IPS-18c (cell line): ENCODE measurements around the gene PITPNM1.

Experiments used
- H3K4me3 ChIP-seq: 2 replicates; pipeline ENCODE4 v1.7.0; 2013; ENCODE audit warnings: low read depth, mild to moderate bottlenecking, low read length, moderate library complexity; ENCODE audit not compliant: insufficient read depth
- H3K9me3 ChIP-seq: one replicate; pipeline ENCODE4 v1.6.1; 2013; ENCODE audit warnings: mild to moderate bottlenecking, low read length, moderate library complexity; ENCODE audit not compliant: control insufficient read depth, insufficient read depth

PITPNM1 gene

GRCh38 chr11:67463680-67464410 is 41.3 kb downstream of the PITPNM1 start:
- peak overlapping the region; percentile 38; the same call in 1 of the 2 replicates for H3K4me3 ChIP-seq
- no peaks in the 10 kb centered on the region for H3K9me3 ChIP-seq

- Histone ChIP-seq H3K4me3 (no peak overlapping the region), H3K9me3 (no peaks in the 10 kb centered on the region)
These were observed 42.0 kb downstream of the PITPNM1 start for GRCh38 chr11:67463186-67463585.

GRCh38 chr11:67458266-67458665 is 46.9 kb downstream of the PITPNM1 start:
- Histone ChIP-seq H3K4me3 (no peak overlapping the region), H3K9me3 (no peaks in the 10 kb centered on the region)

- H3K4me3 ChIP-seq = no peak overlapping the region
- no peaks in the 10 kb centered on the region for H3K9me3 ChIP-seq
These were observed 47.7 kb downstream of the PITPNM1 start for GRCh38 chr11:67457453-67457852.

- no peak overlapping the region for H3K4me3 ChIP-seq
- no peaks in the 10 kb centered on the region for H3K9me3 ChIP-seq
These were observed 49.0 kb downstream of the PITPNM1 start for GRCh38 chr11:67456068-67456705.

GRCh38 chr11:67455054-67455453 is 50.1 kb downstream of the PITPNM1 start, which contains the start of gene CABP4:
TSS of gene CABP4 (plus strand) at chr11:67455354. CDS start at chr11:67455424, 70 bp downstream.
- H3K9me3 ChIP-seq = no peaks in the 10 kb centered on the region
- H3K4me3 ChIP-seq = no peak within 1 kb of the TSS

- Histone ChIP-seq H3K9me3 (no peaks in the 10 kb centered on the region), H3K4me3 (no peak overlapping the region)
These were observed 51.1 kb downstream of the PITPNM1 start for GRCh38 chr11:67453816-67454732.

GRCh38 chr11:67452141-67452952 is 52.8 kb downstream of the PITPNM1 start, which contains the start of gene GPR152:
TSS of gene GPR152 (minus strand) at chr11:67452729. CDS start at chr11:67452724, 5 bp downstream.
- no peak within 1 kb of the TSS for H3K4me3 ChIP-seq
- no peaks in the 10 kb centered on the region for H3K9me3 ChIP-seq

- Histone ChIP-seq H3K9me3 (peaks cover 2% of the 10 kb centered on the region), H3K4me3 (no peak overlapping the region)
These were observed 53.5 kb downstream of the PITPNM1 start for GRCh38 chr11:67451658-67451976.

GRCh38 chr11:67450796-67451657 is 54.1 kb downstream of the PITPNM1 start:
- no peak overlapping the region for H3K4me3 ChIP-seq
- H3K9me3 ChIP-seq = peaks cover 4% of the 10 kb centered on the region

GRCh38 chr11:67449116-67449844 is 55.9 kb downstream of the PITPNM1 start:
- Histone ChIP-seq H3K4me3 (no peak overlapping the region), H3K9me3 (peaks cover 4% of the 10 kb centered on the region)

GRCh38 chr11:67448220-67448609 is 56.9 kb downstream of the PITPNM1 start:
- Histone ChIP-seq H3K9me3 (peaks cover 4% of the 10 kb centered on the region), H3K4me3 (no peak overlapping the region)

- H3K4me3 ChIP-seq = no peak overlapping the region
These were observed 59.6 kb downstream of the PITPNM1 start for GRCh38 chr11:67445515-67445914.

GRCh38 chr11:67442504-67443404 is 62.4 kb downstream of the PITPNM1 start:
- H3K4me3 ChIP-seq = peak overlapping the region; percentile 77
- H3K9me3 ChIP-seq = peaks cover 8% of the 10 kb centered on the region

More at GRCh38 chr11:67445515-67445914, 59.6 kb downstream of the PITPNM1 start:
- H3K9me3 ChIP-seq = peaks cover 8% of the 10 kb centered on the region
